Endodermal cell (in vitro differentiated cells): ENCODE measurements around the gene SH3PXD2A. TPM values are rescaled to one million over a fixed set of nuclear protein-coding genes. Genes with fewer than 3 reads are reported as not detected.
"Not testable (repeated sequence)": the region's sequence is repeated elsewhere in the genome, so short reads cannot be mapped to it uniquely, and the experiment has no call there.

Experiments used
- DNase-seq: peaks from one replicate; pipeline ENCODE4 v3.0.0-alpha.2; 2017
- H3K27ac ChIP-seq: 2 replicates; pipeline ENCODE4 v1.5.1; 2013; ENCODE audit warnings: mild to moderate bottlenecking, low read depth, low read length, moderate library complexity
- H3K27me3 ChIP-seq: 2 replicates; pipeline ENCODE4 v1.6.1; 2013; ENCODE audit warnings: mild to moderate bottlenecking, low read length, moderate library complexity; ENCODE audit not compliant: insufficient read depth, control insufficient read depth, poor library complexity, severe bottlenecking
- H3K36me3 ChIP-seq: 2 replicates; pipeline ENCODE4 v1.7.0; 2013; ENCODE audit warnings: mild to moderate bottlenecking, low read length, moderate library complexity; ENCODE audit not compliant: control insufficient read depth, insufficient read depth
- H3K4me1 ChIP-seq: one replicate; pipeline ENCODE4 v1.7.0; 2013; ENCODE audit warnings: low read length; ENCODE audit not compliant: control insufficient read depth, insufficient read depth
- H3K4me3 ChIP-seq: 2 replicates; pipeline ENCODE4 v1.5.1; 2013; ENCODE audit warnings: mild to moderate bottlenecking, low read length, moderate library complexity
- H3K9ac ChIP-seq: 2 replicates; pipeline ENCODE4 v1.6.1; 2013; ENCODE audit warnings: mild to moderate bottlenecking, low read length, moderate library complexity; ENCODE audit not compliant: poor library complexity, severe bottlenecking; ENCODE audit errors: extremely low read depth
- H3K9me3 ChIP-seq: 2 replicates; pipeline ENCODE4 v1.6.1; 2013; ENCODE audit warnings: mild to moderate bottlenecking, low read length, moderate library complexity; ENCODE audit not compliant: control insufficient read depth
- H3K27ac Mint-ChIP-seq: 2 replicates; pipeline ENCODE4 v1.8.0; 2020; ENCODE audit warnings: mixed read lengths
- H3K27me3 Mint-ChIP-seq: 2 replicates; pipeline ENCODE4 v1.8.0; 2021; ENCODE audit warnings: mild to moderate bottlenecking, mixed read lengths; ENCODE audit not compliant: insufficient read depth
- H3K36me3 Mint-ChIP-seq: 2 replicates; pipeline ENCODE4 v1.8.0; 2020; ENCODE audit warnings: low read depth, mixed read lengths
- H3K4me1 Mint-ChIP-seq: 2 replicates; pipeline ENCODE4 v1.8.0; 2020; ENCODE audit warnings: mixed read lengths
- H3K4me3 Mint-ChIP-seq: 2 replicates; pipeline ENCODE4 v1.8.0; 2020; ENCODE audit warnings: mild to moderate bottlenecking, moderate library complexity, mixed read lengths
- H3K9me3 Mint-ChIP-seq: 2 replicates; pipeline ENCODE4 v1.8.0; 2020; ENCODE audit warnings: mild to moderate bottlenecking, mixed read lengths
- WGBS, 2 experiments: methylation state at CpG; one replicate each; pipeline versions ENCODE4 v1.1.5 to v1.1.7; 2013; ENCODE audit warnings: missing lambda C conversion rate in 2 of 2, mixed read lengths in 1 of 2; ENCODE audit not compliant: insufficient coverage in 1 of 2, insufficient read length in 1 of 2; 5-methylcytosine and 5-hydroxymethylcytosine counted together
- total RNA-seq, 2 donors: library from RNA; stranded (reverse); fragmentation: NEBNext Ultra II Directional in 1 of 2; extraction: Animal tissue kit (Norgen Biotek cat#: 25700) in 1 of 2; gene quantifications; 2 replicates in 1 of 2; 3 replicates in 1 of 2; pipeline ENCODE4 v1.2.1, GENCODE V29; 2021
- TF ChIP-seq, protein P1 (sequence below): fragments of 200-600 bp; sonication (generic); conservative IDR thresholded peaks from 2 replicates; pipeline ENCODE4 v1.5.0; 2021; ENCODE audit warnings: antibody characterized with exemption, mild to moderate bottlenecking

The SH3PXD2A gene
- total RNA-seq, 2 donors from 2014 or later = 15.7 to 22.6 TPM

DNA sequence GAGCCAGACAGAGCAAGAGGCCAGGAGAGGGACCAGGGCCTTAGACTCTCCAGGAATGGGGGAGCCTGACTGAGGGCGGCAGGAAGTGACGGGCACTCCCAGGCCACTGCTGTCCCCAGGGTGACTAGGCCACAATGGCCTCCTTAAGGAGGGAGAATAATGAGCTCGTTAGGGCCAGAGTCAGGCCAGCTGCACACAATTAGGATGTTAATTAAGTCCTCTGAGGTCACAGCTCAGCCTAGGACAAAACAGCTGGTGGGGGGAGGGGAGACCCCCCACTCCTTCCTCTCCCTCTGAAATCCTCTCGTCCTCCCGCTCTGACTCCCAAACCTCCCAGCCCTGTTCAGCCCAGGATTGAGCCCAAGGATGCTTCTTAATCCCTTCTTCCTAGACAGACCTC lies 218.9 kb downstream of the SH3PXD2A start:
- Histone ChIP-seq H3K4me3 (no peak overlapping the region), H3K27ac (peak overlapping the region; percentile 38), H3K27me3 (no peaks in the 10 kb centered on the region), H3K36me3 (no peaks in the 10 kb centered on the region), H3K9ac (no peak overlapping the region), H3K4me1 (no peaks in the 10 kb centered on the region), H3K9me3 (no peaks in the 10 kb centered on the region)
- DNase-seq = peak; percentile 67
- Mint-ChIP-seq H3K4me1 (peaks cover 19% of the 10 kb centered on the region), H3K36me3 (peaks cover 9% of the 10 kb centered on the region), H3K27ac (peak overlapping the region; percentile 82), H3K4me3 (no peak overlapping the region), H3K9me3 (no peaks in the 10 kb centered on the region), H3K27me3 (no peaks in the 10 kb centered on the region)
- TF ChIP-seq, protein P1, sequence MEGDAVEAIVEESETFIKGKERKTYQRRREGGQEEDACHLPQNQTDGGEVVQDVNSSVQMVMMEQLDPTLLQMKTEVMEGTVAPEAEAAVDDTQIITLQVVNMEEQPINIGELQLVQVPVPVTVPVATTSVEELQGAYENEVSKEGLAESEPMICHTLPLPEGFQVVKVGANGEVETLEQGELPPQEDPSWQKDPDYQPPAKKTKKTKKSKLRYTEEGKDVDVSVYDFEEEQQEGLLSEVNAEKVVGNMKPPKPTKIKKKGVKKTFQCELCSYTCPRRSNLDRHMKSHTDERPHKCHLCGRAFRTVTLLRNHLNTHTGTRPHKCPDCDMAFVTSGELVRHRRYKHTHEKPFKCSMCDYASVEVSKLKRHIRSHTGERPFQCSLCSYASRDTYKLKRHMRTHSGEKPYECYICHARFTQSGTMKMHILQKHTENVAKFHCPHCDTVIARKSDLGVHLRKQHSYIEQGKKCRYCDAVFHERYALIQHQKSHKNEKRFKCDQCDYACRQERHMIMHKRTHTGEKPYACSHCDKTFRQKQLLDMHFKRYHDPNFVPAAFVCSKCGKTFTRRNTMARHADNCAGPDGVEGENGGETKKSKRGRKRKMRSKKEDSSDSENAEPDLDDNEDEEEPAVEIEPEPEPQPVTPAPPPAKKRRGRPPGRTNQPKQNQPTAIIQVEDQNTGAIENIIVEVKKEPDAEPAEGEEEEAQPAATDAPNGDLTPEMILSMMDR = no peak
- WGBS, 2 experiments = 75 to 80% methylated on average over 2 to 5 of the region's 5 CpGs

DNA sequence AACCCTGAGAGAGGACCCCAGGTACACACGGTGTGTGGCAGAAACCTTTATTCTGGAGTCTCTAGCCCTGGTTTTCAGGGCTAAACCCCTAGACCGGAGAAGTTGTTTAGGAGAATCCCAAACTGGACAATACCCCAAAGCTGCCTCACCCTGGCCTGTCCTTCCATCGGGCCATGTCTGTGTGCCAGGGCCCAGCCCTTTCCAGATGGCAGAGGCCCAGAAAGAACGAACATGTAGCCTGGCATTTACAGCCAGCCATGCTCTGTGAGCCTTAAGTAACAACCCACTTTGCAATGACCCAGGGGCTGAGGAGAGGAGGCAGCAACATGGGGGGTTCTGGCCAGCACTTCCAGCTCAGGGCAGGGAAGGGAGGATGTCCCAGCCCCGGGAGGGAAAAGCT lies 219.8 kb downstream of the SH3PXD2A start:
- no peaks in the 10 kb centered on the region for H3K9me3 ChIP-seq
- no peak overlapping the region for H3K4me3 ChIP-seq
- Mint-ChIP-seq H3K9me3 (no peaks in the 10 kb centered on the region), H3K27me3 (no peaks in the 10 kb centered on the region), H3K36me3 (peaks cover 9% of the 10 kb centered on the region), H3K27ac (no peak overlapping the region), H3K4me1 (peaks cover 19% of the 10 kb centered on the region), H3K4me3 (no peak overlapping the region)
- WGBS, 2 experiments = 83 to 91% methylated on average over 3 to 5 of the region's 5 CpGs
- H3K4me1 ChIP-seq = no peaks in the 10 kb centered on the region
- TF ChIP-seq, protein P1 = no peak
- H3K9ac ChIP-seq = no peak overlapping the region
- H3K27me3 ChIP-seq = no peaks in the 10 kb centered on the region
- no peak for DNase-seq
- H3K27ac ChIP-seq = no peak overlapping the region
- no peaks in the 10 kb centered on the region for H3K36me3 ChIP-seq

DNA sequence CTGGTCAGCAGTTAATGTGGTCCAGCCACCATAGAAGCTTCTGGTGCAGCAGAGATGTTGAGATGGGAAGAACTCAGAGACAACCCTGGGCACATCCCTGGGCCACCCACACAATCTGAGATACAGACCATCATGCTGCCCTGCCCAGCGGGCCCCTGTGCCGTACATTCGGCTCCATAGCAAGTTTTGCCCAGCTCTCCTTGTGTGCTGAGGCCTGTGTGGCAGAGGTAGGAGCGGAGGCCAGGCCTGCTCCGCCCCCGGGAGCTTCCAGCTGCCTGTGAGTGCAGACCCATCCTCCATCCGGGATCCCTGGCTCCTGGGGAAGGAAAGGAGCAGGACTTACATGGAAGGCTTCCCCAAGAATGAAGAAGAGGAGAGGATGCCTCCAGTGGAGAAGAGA lies 221.5 kb downstream of the SH3PXD2A start:
- H3K27me3 ChIP-seq = no peaks in the 10 kb centered on the region
- Mint-ChIP-seq H3K36me3 (peaks cover 9% of the 10 kb centered on the region), H3K27ac (no peak overlapping the region), H3K9me3 (no peaks in the 10 kb centered on the region), H3K27me3 (no peaks in the 10 kb centered on the region), H3K4me1 (peaks cover 17% of the 10 kb centered on the region), H3K4me3 (no peak overlapping the region)
- TF ChIP-seq, protein P1 = no peak
- no peak overlapping the region for H3K27ac ChIP-seq
- H3K4me3 ChIP-seq = no peak overlapping the region
- no peaks in the 10 kb centered on the region for H3K36me3 ChIP-seq
- H3K9me3 ChIP-seq = no peaks in the 10 kb centered on the region
- no peak overlapping the region for H3K9ac ChIP-seq
- DNase-seq = no peak
- WGBS, 2 experiments = 90 to 94% methylated on average over 4 to 7 of the region's 7 CpGs
- H3K4me1 ChIP-seq = no peaks in the 10 kb centered on the region

DNA sequence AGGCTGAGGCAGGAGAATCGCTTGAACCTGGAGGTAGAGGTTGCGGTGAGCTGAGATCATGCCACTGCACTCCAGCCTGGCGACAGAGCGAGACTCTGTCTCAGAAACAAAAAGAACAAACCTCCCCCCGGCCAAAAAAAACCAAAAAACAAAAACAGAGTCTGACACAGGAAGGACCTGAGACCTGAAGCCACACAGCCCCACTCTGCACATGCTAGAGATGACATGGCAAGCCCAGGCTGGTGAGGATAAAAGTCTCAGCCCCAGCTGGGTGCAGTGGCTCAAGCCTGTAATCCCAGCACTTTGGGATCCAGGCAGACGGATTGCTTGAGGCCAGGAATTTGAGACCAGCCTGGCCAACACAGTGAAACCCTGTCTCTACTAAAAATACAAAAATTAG lies 222.5 kb downstream of the SH3PXD2A start:
- H3K4me3 ChIP-seq, H3K9me3 Mint-ChIP-seq, H3K27ac ChIP-seq, H3K9ac ChIP-seq, H3K4me3 Mint-ChIP-seq, H3K27me3 ChIP-seq, H3K27ac Mint-ChIP-seq, H3K27me3 Mint-ChIP-seq, H3K4me1 ChIP-seq, H3K36me3 Mint-ChIP-seq, H3K9me3 ChIP-seq, H3K36me3 ChIP-seq, DNase-seq: not testable (repeated sequence)
- H3K4me1 Mint-ChIP-seq = peaks cover 13% of the 10 kb centered on the region
- WGBS, 2 experiments = 94 to 100% methylated on average over 2 to 6 of the region's 6 CpGs
